K562 (cell line): ENCODE measurements around the gene DPEP2NB. TPM values are rescaled to one million over a fixed set of nuclear protein-coding genes. Genes with fewer than 3 reads are reported as not detected.

Experiments used
- ATAC-seq: fragments of 200-7000 bp; cut with Tn5 transposase; 3 replicates; pipeline ENCODE4 v1.9.1; 2020; ENCODE audit warnings: moderate library complexity
- BruUV-seq: library from RNA; stranded (reverse); fragments of 400-500 nt; replicated peaks from 2 replicates; lab custom pipeline; 2021; lab: Mats Ljungman, UMichigan
- CTCF ChIA-PET: fragments of 300-600 bp; formaldehyde crosslinking; extraction: SDS; loops from one replicate; lab custom pipeline; 2021; ENCODE audit warnings: low intra/inter-chr PET ratio; lab: Yijun Ruan, JAX
- POLR2A ChIA-PET: fragments of 300-600, 350-650 bp; sonication (Branson Sonifier 250); formaldehyde crosslinking; extraction: SDS; loops from one replicate; lab custom pipeline; 2021; ENCODE audit warnings: antibody characterized with exemption, inconsistent platforms; lab: Yijun Ruan, JAX
- DNase-seq, 4 experiments: peaks; one replicate each; pipeline versions ENCODE4 v3.0.0 to v3.0.0-alpha.2; 2011 to 2018; ENCODE audit warnings: low spot score in 3 of 4, mixed read lengths in 3 of 4; ENCODE audit errors: extremely low read depth in 1 of 4
- FAIRE-seq: peaks from 2 replicates; lab custom pipeline; 2011; peaks lifted over from hg19 to GRCh38; lab: Jason Lieb, UNC
- H2AFZ ChIP-seq: 2 replicates; pipeline ENCODE4 v1.6.0; 2011; ENCODE audit warnings: low read depth, low read length, control low read depth, inconsistent platforms
- H3K27ac ChIP-seq: fragments of 200-600 bp; 3 replicates; pipeline ENCODE4 v1.8.0; 2011; ENCODE audit warnings: low read depth, mild to moderate bottlenecking, control low read depth, inconsistent platforms, low read length, moderate library complexity, mixed read lengths; ENCODE audit errors: extremely low read depth
- H3K27me3 ChIP-seq, 2 experiments: fragments of 300-600 bp in 1 of 2; 2 replicates in 1 of 2; 3 replicates in 1 of 2; pipeline versions ENCODE4 v1.6.0 to v1.8.0; 2011; ENCODE audit warnings: inconsistent platforms in 2 of 2, low read length in 2 of 2, mild to moderate bottlenecking in 1 of 2, mixed read lengths in 1 of 2, moderate library complexity in 1 of 2; ENCODE audit not compliant: control insufficient read depth in 2 of 2, insufficient read depth in 2 of 2
- H3K36me3 ChIP-seq: fragments of 300-600 bp; 3 replicates; pipeline ENCODE4 v1.8.0; 2011; ENCODE audit warnings: mild to moderate bottlenecking, low read length, inconsistent platforms; ENCODE audit not compliant: control insufficient read depth, insufficient read depth
- H3K4me1 ChIP-seq, 2 experiments: fragments of 200-600 bp in 1 of 2; replicated peaks in 1 of 2; 2 replicates in 1 of 2; 3 replicates in 1 of 2; pipeline versions ENCODE4 v1.5.1 to v1.8.0; 2011; ENCODE audit warnings: inconsistent platforms in 2 of 2, low read length in 2 of 2, mild to moderate bottlenecking in 1 of 2, mixed read lengths in 1 of 2, moderate library complexity in 1 of 2; ENCODE audit not compliant: control insufficient read depth in 2 of 2, insufficient read depth in 2 of 2
- H3K4me2 ChIP-seq: 2 replicates; pipeline ENCODE4 v1.6.1; 2011; ENCODE audit warnings: low read length, control low read depth, inconsistent platforms, mixed read lengths; ENCODE audit not compliant: insufficient read depth
- H3K4me3 ChIP-seq: fragments of 200-600 bp; sonication (generic), shearing (Covaris generic); 2 replicates; pipeline ENCODE4 v1.5.1; 2016; ENCODE audit warnings: control low read depth, inconsistent platforms
- H3K79me2 ChIP-seq: fragments of 200-600 bp; 3 replicates; pipeline ENCODE4 v1.8.0; 2011; ENCODE audit warnings: low read length, inconsistent platforms; ENCODE audit not compliant: control insufficient read depth, insufficient read depth
- H3K9ac ChIP-seq, 2 experiments: 2 replicates each; pipeline versions ENCODE4 v1.6.0 to v1.6.1; 2011; ENCODE audit warnings: low read depth in 2 of 2, low read length in 2 of 2, control low read depth in 1 of 2, inconsistent platforms in 1 of 2, mild to moderate bottlenecking in 1 of 2, mixed read lengths in 1 of 2; ENCODE audit not compliant: insufficient read depth in 1 of 2
- H3K9me1 ChIP-seq: one replicate; pipeline ENCODE4 v1.6.0; 2011; ENCODE audit warnings: inconsistent platforms, mild to moderate bottlenecking, low read length, moderate library complexity; ENCODE audit not compliant: control insufficient read depth, insufficient read depth
- H3K9me3 ChIP-seq: replicated peaks from 2 replicates; pipeline ENCODE4 v1.5.1; 2011; ENCODE audit warnings: low read depth, low read length, inconsistent platforms; ENCODE audit not compliant: control insufficient read depth, insufficient read depth
- H4K20me1 ChIP-seq: replicated peaks from 2 replicates; pipeline ENCODE4 v1.6.1; 2011; ENCODE audit warnings: low read length, inconsistent platforms, mixed read lengths; ENCODE audit not compliant: control insufficient read depth, insufficient read depth
- BMI1 ChIP-seq: fragments of 150-350 bp; IDR thresholded peaks from 2 replicates; pipeline ENCODE4 v1.6.1; 2014; ENCODE audit warnings: low read length
- BRD4 ChIP-seq: fragments of 200-600 bp; sonication (generic); IDR thresholded peaks from 2 replicates; pipeline ENCODE4 v1.6.1; 2017; ENCODE audit warnings: inconsistent platforms
- CAMTA2 ChIP-seq: fragments of 250-450 bp; sonication (Bioruptor Pico); conservative IDR thresholded peaks from 2 replicates; pipeline ENCODE4 v1.5.1; 2022
- EP400 ChIP-seq: fragments of 450-650 bp; IDR thresholded peaks from 2 replicates; pipeline ENCODE4 v1.6.1; 2017; ENCODE audit warnings: antibody characterized with exemption, mild to moderate bottlenecking, moderate library complexity
- FOXP1 ChIP-seq: sonication (generic); formaldehyde crosslinking; IDR thresholded peaks from 2 replicates; pipeline ENCODE4 v1.8.0; 2022; ENCODE audit warnings: mild to moderate bottlenecking, missing genetic modification reagents
- IRF2 ChIP-seq: sonication (generic); formaldehyde crosslinking; IDR thresholded peaks from 2 replicates; pipeline ENCODE4 v1.8.1; 2022; ENCODE audit warnings: mild to moderate bottlenecking, missing genetic modification reagents
- POU5F1 ChIP-seq: fragments of 150-350 bp; IDR thresholded peaks from 2 replicates; pipeline ENCODE4 v1.6.1; 2014; ENCODE audit warnings: borderline replicate concordance, low read length, low read depth, mild to moderate bottlenecking; ENCODE audit not compliant: partially characterized antibody
- RBM14 ChIP-seq: fragments of 200-400 bp; formaldehyde crosslinking; IDR thresholded peaks from 2 replicates; pipeline ENCODE4 v1.6.1; 2018; ENCODE audit warnings: low read depth, mild to moderate bottlenecking, low read length, moderate library complexity, borderline replicate concordance; ENCODE audit not compliant: insufficient read depth
- RBM17 ChIP-seq: fragments of 200-400 bp; formaldehyde crosslinking; IDR thresholded peaks from 2 replicates; pipeline ENCODE4 v1.6.1; 2017; ENCODE audit warnings: low read depth, mild to moderate bottlenecking, low read length, borderline replicate concordance
- RNF219 ChIP-seq: fragments of 250-450 bp; sonication (Bioruptor Pico); IDR thresholded peaks from 2 replicates; pipeline ENCODE4 v1.5.0; 2022; ENCODE audit warnings: mild to moderate bottlenecking
- SMAD1 ChIP-seq: fragments of 150-350 bp; IDR thresholded peaks from 2 replicates; pipeline ENCODE4 v1.6.1; 2014; ENCODE audit warnings: low read length, low read depth; ENCODE audit not compliant: partially characterized antibody
- STAT5B ChIP-seq: fragments of 250-450 bp; sonication (Bioruptor Pico); IDR thresholded peaks from 2 replicates; pipeline ENCODE4 v1.8.0; 2021; ENCODE audit warnings: mild to moderate bottlenecking, inconsistent platforms
- TAL1 ChIP-seq: fragments of 450-650 bp; IDR thresholded peaks from 2 replicates; pipeline ENCODE4 v1.6.1; 2016; ENCODE audit warnings: mild to moderate bottlenecking
- ZNF134 ChIP-seq: fragments of 250-450 bp; sonication (Bioruptor Pico); conservative IDR thresholded peaks from 2 replicates; pipeline ENCODE4 v1.4.0; 2020
- ZNF436 ChIP-seq: fragments of 250-450, 450-650 bp; sonication (Bioruptor Pico); formaldehyde crosslinking; IDR thresholded peaks from 2 replicates; pipeline ENCODE4 v1.7.0; 2020; ENCODE audit warnings: mild to moderate bottlenecking
- ZNF445 ChIP-seq: fragments of 250-450 bp; sonication (Bioruptor Pico); IDR thresholded peaks from 2 replicates; pipeline ENCODE4 v1.4.0; 2020; ENCODE audit warnings: low read depth, mild to moderate bottlenecking, moderate library complexity
- ZNF589 ChIP-seq: fragments of 200-800 bp; sonication (Bioruptor generic); IDR thresholded peaks from 2 replicates; pipeline ENCODE4 v1.6.1; 2016; ENCODE audit warnings: low read depth, missing genetic modification characterization, missing compliant biosample characterization
- WGBS: fragments of 100-300 bp; shearing (Covaris generic); methylation state at CpG from one replicate; pipeline ENCODE4 v1.1.6; 2016; ENCODE audit warnings: low coverage, mixed read lengths; ENCODE audit not compliant: insufficient coverage; ENCODE audit errors: missing lambda C conversion rate; 5-methylcytosine and 5-hydroxymethylcytosine counted together
- in situ Hi-C: fragments of 300-500 bp; cut with MboI; formaldehyde crosslinking; loops from 4 replicates; pipeline ENCODE4 v1.15.0; 2018; ENCODE audit warnings: inconsistent platforms, mixed read lengths
- intact Hi-C: fragments of 100-400 bp; cut with micrococcal nuclease; formaldehyde crosslinking; loops from 2 replicates; pipeline ENCODE4 v1.14.2; 2022
- polyA plus RNA-seq, 8 experiments: library from polyadenylated mRNA; depleted of rRNA in 4 of 8; stranded (reverse) in 5 of 8; unstranded in 3 of 8; fragments of >200 nt; fragmentation: Nextera tagmentation in 2 of 8; fragmentation: Illumina TruSeq in 1 of 8; extraction: Ambion mirVana in 2 of 8; extraction: Trizol in 1 of 8; gene quantifications; 2 replicates each; pipeline versions ENCODE4 v1.2.1 to v1.2.3, GENCODE V29; 2011 to 2014; ENCODE audit warnings: inconsistent platforms in 1 of 8, missing spikeins in 1 of 8
- total RNA-seq, 7 experiments: library from RNA; depleted of rRNA in 6 of 7; stranded (reverse); fragments of >200 nt in 6 of 7; fragmentation: Illumina TruSeq in 2 of 7; extraction: Trizol in 2 of 7; gene quantifications; 2 replicates each; pipeline versions ENCODE4 v1.2.1 to v1.2.3, GENCODE V29; 2011 to 2021; ENCODE audit warnings: low replicate concordance in 1 of 7
- TF ChIP-seq, protein P1 (sequence below): IDR thresholded peaks from 2 replicates; pipeline ENCODE4 v1.6.1; 2014; ENCODE audit warnings: antibody characterized with exemption
- TF ChIP-seq, protein P2 (sequence below): sonication (generic); formaldehyde crosslinking; IDR thresholded peaks from 2 replicates; pipeline ENCODE4 v1.4.0; 2020; ENCODE audit warnings: mild to moderate bottlenecking, missing genetic modification reagents

DPEP2NB gene
- total and polyA plus RNA-seq, 9 of the 15 experiments (the other 6 are each of a cell fraction or from before 2014, with no cell fraction given), result not detected

GRCh38 chr16:67986949-67987348, 28.8 kb downstream of the DPEP2NB start:
- Histone ChIP-seq H3K4me2 (no peak overlapping the region), H4K20me1 (no peaks in the 10 kb centered on the region), H3K9me1 (no peaks in the 10 kb centered on the region)
- DNase-seq, result no peak
- ChIA-PET CTCF (no interaction called here), POLR2A (interaction anchor here (0.7 to 1.5 kb wide), 2 partner anchors 35 to 44 kb away, joined by 3 to 5 read pairs; partner anchors contain the start of genes DDX28 and DUS2)
- in situ Hi-C loops, result no loop called here
- intact Hi-C loops, result no loop called here
- TF ChIP-seq ZNF436 (CRISPR knock-in tag) (no peak), CAMTA2 (CRISPR knock-in tag) (no peak), FOXP1 (CRISPR knock-in tag) (no peak), IRF2 (CRISPR knock-in tag) (no peak), RNF219 (CRISPR knock-in tag) (no peak), RBM14 (no peak), ZNF134 (CRISPR knock-in tag) (no peak), RBM17 (no peak), TAL1 (no peak), STAT5B (no peak), ZNF589 (CRISPR knock-in tag) (no peak), POU5F1 (no peak), BMI1 (no peak), BRD4 (no peak), EP400 (no peak), SMAD1 (no peak), ZNF445 (CRISPR knock-in tag) (no peak)
- TF ChIP-seq, protein P1, sequence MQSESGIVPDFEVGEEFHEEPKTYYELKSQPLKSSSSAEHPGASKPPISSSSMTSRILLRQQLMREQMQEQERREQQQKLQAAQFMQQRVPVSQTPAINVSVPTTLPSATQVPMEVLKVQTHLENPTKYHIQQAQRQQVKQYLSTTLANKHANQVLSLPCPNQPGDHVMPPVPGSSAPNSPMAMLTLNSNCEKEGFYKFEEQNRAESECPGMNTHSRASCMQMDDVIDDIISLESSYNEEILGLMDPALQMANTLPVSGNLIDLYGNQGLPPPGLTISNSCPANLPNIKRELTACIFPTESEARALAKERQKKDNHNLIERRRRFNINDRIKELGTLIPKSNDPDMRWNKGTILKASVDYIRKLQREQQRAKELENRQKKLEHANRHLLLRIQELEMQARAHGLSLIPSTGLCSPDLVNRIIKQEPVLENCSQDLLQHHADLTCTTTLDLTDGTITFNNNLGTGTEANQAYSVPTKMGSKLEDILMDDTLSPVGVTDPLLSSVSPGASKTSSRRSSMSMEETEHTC, result no peak
- TF ChIP-seq, protein P2, sequence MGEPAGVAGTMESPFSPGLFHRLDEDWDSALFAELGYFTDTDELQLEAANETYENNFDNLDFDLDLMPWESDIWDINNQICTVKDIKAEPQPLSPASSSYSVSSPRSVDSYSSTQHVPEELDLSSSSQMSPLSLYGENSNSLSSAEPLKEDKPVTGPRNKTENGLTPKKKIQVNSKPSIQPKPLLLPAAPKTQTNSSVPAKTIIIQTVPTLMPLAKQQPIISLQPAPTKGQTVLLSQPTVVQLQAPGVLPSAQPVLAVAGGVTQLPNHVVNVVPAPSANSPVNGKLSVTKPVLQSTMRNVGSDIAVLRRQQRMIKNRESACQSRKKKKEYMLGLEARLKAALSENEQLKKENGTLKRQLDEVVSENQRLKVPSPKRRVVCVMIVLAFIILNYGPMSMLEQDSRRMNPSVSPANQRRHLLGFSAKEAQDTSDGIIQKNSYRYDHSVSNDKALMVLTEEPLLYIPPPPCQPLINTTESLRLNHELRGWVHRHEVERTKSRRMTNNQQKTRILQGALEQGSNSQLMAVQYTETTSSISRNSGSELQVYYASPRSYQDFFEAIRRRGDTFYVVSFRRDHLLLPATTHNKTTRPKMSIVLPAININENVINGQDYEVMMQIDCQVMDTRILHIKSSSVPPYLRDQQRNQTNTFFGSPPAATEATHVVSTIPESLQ (CRISPR knock-in tag), result no peak
- TF ChIP-seq, all 486 proteins: peak for 0
- WGBS, result 59% methylated on average over 5 of the region's 5 CpGs
- Histone ChIP-seq H3K4me3 (no peak overlapping the region), H3K4me1 (peaks cover 19 to 20% of the 10 kb centered on the region in 2 experiments), H3K36me3 (no peaks in the 10 kb centered on the region), H3K9me3 (no peaks in the 10 kb centered on the region), H3K27me3 (no peaks in the 10 kb centered on the region), H3K9ac (no peak overlapping the region; a peak in 1 of 4 replicates), H3K79me2 (no peaks in the 10 kb centered on the region), H2AFZ (peak overlapping the region; percentile 79), H3K27ac (no peak overlapping the region)
- ATAC-seq, result no peak
- FAIRE-seq, result no peak
- BruUV-seq, result no TSS peak
